Measurements from ENCODE around the gene FBXO17.
"Not testable (repeated sequence)": the region's sequence is repeated elsewhere in the genome, so short reads cannot be mapped to it uniquely, and the experiment has no call there.

The FBXO17 gene

DNA sequence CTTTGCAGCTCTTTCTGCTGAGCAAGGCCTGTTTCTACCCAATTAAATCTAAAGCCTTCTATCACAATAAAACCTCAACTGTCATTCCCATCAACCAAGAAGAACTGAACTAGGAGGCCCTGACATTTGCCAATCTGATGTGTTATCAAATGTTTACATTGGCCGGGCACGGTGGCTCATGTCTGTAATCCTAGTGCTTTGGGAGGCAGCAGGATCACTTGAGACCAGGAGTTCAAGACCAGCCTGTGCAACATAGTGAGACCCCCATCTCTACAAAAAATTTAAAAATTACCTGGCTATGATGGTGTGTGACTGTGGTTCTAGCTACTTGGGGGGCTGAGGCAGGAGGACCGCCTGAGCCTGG lies 2.8 kb upstream of the FBXO17 start:
- no peak for DNase-seq

DNA sequence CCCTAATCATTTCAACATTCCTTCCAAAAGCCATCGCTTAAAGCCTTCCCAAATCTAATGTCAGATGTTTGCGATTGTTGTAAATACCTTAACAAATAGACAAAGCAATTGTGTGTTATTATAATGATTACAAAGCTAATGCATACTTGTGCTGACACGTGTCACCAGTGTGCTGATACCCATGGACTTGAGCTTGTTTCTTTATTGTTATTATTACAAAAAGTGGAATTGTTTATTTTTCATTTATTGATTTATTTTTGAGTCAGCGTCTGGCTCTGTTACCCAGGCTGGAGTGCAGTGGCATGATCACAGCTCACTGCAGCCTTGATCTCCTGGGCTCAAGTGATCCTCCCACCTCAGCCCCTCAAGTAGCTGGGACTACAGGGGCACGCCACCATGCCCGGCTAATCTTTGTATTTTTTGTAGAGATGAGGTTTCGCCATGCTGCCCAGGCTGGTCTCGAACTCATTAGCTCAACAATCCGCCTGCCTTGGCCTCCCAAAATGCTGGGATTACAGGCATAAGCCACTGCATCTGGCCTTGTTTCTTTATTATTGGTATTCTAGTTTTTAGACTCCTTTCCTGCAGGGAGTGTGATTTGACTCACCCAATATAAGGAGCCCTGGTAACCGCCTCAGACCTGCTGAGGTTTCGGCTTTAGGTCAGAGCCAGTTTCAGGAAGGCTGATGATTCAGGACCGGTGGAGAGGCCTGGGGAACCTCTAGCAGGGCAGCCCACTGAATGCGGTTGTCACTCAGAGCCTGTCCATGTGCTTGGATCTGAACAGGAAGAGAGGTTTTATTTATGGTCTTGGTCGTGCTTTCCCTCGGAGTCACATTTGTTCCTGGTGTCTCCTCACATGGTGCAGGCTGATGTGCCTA lies 2.1 kb upstream of the FBXO17 start:
- no peak for DNase-seq

DNA sequence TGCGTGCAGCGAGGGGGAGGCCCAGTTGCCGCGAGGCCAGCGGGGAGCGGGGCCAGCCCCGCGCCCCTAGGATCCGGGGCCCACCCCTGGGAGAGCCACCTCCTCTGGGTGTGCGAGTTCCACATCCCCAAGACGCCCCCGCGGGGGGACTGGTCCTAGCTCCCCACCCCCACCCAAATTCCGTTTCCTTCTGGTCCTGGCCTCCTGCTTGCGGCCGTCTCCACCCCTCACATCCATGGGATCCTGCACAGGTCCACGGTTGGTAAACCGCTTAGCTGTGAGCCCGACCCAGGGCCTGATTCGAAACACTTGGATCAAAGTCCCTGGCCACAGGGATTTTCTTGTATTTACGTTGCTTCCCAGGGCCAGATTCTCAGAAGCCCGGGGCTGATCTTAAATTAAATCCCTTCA lies 324 bp upstream of the FBXO17 start:
- no peak for DNase-seq

DNA sequence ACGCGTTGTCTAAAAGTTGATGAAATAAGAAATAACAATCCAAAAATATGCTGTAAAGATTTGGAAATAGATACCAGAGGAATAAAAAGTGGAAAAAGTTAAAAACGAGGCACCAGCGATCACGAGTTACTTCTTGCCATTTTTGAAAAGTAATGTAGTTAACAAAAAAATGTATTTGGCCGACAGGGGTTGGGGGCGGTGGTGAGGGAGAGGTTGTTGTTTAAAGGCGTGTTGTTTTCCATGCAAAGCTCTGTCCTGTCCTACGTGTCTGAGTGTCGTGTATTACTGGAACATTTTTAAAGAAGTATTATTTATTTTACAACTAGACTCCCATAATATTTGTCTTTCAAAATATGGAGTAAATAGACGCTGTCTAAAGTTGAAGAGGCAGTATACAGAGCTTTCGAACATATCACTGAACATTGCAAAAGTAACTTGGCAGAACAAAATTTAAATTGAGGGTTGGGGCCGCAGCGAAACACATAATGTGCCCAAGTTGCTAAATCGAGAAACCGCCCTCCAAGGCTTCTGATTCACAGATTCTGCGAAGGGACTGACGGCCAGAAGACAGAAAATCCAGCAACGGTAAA lies 823 bp downstream of the FBXO17 start:
- no peak for DNase-seq

DNA sequence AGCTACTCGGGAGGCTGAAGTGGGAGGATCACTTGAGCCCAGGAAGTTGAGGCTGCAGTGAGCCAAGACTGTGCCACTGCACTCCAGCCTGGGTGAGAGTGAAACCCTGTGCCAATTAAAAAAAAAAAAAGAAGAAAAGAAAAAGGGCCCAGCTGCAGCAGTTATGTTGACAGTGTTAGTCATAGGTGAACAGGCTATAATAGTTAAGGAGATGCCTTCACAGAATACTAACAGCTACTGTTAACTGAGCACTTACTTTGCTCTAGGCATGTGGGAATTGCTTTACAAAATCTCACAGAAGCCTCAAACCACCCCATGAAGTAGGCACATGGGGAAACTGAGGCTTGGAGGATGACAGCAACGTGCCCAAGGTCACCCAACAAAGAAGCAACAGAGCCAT lies 3.9 kb downstream of the FBXO17 start:
- DNase-seq = no peak

DNA sequence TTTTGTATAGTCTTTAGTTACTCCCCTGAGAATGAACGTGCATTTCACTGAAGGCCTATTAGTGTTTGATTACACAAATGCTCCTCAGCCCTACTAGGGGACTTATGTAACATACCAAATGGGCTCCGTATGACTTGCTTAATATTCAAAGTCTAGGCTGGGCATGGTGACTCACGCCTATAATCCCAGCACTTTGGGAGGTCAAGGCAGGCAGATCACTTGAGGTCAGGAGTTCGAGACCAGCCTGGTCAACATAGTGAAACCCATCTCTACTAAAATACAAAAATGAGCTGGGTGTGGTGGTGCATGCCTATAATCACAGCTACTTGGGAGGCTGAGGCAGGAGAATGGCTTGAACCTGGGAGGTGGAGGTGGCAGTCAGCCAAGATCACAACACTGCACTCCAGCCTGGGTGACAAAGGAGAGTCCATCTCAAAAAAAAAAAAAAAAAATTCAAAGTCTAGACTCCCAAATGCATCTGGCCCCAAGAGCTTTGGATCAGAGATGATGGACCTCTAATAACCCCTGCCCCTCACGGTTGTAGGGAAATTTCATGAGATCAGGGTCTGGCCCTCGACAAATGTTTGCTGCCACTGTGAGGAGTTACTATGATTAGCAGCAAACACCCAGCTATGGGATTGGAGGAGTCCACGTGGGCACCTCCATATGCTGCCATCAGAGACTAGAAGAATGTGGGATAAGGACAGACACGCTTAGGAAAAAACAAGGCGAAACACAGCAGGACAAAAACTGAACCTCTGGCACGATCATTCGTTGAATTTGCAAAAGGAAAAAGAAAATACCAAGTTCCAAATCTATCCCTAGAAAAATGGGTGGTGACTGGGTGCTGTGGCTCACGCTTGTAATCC lies 4.6 kb downstream of the FBXO17 start:
- DNase-seq = no peak

DNA sequence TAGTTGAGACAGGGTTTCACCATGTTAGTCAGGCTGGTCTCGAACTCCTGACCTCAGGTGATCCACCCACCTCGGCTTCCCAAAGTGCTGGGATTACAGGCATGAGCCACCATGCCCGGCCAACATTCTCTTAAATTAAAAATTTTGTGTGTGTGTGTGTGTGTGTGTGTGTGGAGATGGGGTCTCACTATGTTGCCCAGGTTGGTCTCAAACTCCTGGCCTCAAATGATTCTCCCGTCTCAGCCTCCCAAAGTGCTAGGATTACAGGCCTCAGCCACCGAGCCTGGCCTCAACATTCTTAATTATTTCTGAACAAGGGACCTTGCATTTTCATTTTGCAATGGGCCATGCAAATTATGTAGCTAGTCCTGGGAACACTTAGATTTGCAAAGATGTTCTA lies 9.4 kb downstream of the FBXO17 start:
- DNase-seq = not testable (repeated sequence)

DNA sequence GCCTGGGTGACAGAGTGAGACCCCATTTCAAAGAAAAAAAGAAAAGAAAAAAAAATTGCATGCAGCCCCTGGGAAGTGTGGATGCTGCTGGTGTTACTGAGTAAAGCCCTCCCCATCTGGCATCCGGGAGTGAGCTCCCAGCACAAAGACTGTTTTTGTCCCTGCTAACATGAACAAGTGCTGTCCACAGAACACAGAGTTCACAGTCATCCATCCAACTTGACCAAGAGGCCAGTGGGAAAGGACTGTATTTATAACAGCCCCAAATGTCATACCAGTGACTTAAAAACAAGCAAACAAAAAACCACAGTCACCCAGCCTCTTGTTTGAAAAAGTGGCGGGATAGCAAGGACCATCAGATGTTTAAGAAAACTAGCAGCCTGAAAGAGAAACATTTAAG lies 10.8 kb downstream of the FBXO17 start:
- DNase-seq = no peak

DNA sequence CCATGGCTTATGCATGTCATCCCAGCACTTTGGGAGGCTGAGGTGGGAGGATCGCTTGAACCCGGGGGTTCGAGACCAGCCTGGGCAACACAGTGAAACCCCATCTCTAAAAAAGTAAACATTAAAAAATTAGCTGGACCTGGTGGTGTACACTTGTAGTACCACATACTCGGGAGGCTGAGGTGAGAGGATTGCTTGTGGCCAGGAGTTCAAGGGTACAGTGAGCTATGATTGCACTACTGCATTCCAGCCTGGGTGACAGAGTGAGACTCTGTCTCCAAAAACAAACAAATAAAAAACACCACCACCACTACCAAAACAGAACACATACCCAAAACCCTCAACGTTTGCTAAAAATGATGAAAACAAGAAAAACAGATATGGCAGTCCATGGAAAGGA lies 15.9 kb downstream of the FBXO17 start:
- DNase-seq = no peak

DNA sequence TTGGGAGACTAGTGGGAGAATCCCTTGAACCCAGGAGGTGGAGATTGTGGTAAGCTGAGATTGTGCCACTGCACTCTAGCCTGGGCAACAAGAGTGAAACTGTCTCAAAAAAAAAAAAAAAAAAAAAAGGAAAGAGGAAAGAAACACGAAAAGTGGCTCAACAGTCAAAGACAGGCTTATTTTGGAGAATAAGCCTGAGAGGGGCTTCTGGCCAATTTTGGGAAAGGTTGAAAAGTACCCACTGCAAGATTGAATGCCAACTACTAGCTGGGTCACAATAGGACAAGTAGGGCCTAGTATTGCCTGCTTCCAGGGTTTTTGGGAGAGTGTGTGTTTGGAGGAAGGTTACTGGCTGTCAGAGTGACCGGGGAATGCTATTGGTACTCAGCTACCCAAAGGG lies 17.2 kb downstream of the FBXO17 start:
- DNase-seq = no peak

DNA sequence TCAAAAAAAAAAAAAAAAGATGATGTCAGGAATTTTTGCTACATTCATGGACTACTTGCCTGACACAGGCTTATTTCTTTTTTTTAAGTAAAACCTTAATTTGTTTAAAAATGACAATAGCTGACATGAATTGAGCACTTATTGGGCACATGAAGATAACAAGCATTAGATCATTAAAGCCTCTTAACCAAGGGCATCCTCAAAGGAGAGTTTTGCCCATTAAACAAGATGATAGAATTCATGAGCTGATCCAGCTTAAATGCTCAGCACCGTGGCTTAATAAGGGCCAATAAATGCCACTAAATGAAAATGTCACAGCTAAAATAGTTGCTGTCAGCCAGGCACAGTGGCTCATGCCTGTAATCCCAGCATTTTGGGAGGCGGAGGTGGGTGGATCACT lies 19.3 kb downstream of the FBXO17 start:
- no peak for DNase-seq

DNA sequence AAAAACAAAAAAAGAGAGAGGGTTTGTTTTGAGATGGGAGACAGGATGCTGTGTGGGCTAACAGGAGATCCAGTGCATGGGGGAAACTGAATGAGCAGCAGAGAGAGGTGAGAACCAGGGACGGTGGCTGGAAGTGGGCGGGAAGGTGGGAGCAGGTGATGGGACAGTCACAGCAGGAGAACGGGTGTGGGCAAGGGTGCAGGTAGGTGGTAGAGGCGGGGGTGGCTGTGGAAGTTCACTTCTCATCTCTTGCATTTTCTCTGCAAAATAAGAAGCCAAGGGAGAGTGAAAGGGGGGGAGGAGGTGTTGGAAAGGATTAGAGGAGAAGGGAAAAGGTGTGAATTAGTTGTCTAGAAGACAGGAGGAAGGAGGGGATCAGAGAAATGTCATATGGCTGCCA lies 21.9 kb downstream of the FBXO17 start:
- no peak for DNase-seq

DNA sequence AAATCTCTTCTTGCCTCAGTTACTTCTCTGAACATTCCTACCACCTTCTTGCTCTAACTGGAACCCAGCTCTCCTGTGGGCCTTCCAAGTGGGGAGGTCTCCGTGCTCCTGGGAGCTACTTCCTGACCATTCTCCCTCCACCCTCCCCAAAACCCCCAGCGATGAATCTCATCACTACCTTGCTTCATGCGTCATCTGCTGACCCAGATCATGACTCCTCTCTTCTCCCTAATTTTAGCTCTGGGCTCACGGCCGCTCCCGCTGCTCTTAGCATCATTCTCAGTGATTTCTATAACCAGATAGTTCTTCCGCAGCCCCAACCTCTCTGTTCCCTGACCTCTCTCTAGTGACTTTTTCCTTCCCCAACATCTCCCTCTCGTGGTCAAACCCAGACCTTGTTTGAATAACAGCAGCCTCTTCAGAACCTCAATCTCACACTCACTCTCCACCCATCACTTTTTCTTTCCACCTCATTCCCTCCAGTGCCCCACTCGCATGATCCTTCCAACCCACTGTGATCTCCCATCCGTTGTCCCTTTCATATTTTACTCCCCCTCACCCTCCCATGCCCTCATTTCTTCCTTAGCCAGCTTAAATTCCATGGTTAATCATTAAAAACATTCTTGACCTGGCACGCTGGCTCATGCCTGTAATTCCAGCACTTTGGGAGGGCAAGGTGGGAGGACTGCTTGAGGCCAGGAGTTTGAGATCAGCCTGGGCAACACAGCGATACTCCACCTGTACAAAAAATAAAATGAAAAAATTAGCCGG lies 23.0 kb downstream of the FBXO17 start:
- DNase-seq = no peak

DNA sequence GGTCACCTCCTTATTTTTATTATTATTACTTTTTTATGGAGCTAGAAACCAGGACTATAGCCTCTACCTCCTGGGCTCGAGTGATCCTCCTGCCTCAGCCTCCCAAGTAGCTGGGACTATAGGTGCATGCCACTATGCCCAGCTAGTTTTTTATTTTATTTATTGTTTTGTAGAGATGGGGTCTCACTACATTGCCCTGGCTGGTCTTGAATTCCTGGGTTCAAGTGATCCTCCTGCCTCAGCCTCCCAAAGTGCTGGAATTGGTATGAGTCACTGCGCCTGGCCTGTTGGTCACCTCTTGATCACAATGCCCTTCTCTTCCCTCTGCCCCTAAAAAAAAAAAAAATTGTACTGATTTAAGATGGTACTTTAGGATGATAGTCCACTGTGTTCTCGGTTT lies 24.4 kb downstream of the FBXO17 start:
- DNase-seq = no peak

DNA sequence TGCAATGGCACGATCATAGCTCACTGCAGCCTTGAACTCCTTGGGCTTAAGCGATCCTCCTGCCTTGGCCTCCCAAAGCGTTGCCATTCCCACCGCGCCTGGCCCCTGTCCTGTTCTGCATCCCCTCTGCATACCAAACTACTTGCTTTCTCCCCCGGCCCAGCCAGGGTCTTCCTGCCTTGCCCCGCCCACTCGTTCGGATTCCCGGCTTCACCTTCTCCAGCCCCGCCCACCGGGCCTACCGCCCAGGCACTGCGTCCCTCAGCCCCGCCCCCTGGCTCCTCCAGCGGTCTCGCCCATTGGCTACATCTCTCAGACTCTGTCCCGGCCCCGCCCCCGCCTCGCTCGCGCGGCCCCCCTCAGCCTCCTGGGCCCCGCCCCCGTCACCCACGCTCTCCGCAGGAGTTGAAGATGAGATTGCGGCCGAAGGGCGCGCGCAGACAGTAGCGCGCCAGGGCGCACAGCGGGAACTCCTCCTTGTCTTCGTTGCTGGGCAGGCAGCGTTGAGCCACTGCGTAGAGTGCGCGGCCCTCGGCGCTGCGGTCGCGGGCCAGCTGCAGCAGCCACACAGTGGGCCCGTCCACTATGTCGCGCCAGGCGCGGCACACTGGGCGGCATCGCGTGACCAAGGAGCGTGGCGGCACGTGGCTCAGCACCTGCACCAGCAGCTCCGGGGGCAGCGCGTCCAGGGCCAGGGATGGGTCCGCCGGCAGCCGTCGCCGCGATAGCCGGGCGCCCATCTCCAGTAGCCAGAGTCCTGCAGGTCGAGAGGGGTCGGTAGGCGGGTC lies 25.8 kb downstream of the FBXO17 start:
- peak; percentile 83 for DNase-seq

DNA sequence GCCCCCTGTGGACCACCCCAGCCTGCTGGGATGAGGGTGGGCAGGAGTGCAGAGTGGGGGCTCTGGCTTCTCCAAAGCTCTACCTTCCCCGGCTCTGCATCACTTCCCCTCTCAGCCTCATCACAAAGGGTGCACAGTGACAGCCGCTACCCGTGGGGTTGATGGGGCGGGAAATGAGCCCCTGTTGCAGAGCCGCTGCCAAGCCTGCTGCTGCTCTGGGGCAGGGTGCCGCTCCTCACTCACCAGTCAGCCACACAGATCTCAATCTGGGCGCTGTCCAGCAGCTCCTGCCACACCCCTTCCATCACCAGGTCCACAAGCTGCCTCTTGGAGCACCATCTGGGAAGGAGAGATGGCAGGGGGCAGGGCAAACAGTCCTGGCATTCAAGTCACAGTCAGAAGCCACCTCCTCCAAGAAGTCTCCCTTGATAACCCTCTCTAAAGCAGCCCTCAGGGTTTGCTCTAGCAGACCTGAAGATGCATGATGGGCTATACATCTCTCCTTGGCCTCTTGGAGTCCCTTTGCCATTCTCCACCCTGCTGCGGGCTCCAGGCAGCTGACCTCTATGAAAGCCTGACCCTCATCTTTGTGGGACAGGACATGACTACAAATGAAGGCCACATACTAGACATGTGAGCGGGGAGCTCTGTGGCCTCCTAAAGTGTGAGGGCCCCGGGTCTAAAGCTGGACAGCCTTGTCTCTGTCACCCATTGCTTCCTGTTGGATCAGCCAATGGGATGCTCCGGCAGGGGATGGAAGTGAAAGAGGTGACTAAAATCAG lies 29.1 kb downstream of the FBXO17 start:
- DNase-seq = no peak

DNA sequence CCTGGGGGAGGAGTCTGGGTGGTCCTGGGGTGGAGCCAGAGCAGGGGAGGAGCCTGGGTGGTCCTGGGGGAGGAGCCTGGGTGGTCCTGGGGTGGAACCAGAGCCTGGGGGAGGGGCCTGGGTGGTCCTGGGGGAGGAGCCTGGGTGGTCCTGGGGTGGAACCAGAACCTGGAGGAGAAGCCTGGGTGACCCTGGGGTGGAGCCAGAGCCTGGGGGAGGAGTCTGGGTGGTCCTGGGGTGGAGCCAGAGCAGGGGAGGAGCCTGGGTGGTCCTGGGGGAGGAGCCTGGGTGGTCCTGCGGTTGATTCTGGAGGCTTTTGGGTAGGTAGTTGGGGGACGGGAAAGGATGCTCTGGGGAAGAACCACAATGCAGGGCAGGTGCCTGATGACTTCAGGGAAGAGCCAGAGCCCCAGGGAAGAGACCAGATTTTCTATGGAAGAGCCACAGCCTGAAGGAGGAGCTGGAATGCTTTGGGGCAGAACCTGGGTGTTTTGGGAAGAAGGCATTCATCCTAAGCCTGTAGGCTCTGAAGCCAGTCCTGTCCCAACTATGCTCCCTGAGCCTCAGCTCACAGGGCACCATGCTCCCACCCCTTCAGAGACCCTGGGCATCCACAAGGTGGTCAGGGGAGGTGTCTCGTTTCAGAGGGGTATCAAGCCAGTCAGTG lies 29.8 kb downstream of the FBXO17 start:
- DNase-seq = no peak

DNA sequence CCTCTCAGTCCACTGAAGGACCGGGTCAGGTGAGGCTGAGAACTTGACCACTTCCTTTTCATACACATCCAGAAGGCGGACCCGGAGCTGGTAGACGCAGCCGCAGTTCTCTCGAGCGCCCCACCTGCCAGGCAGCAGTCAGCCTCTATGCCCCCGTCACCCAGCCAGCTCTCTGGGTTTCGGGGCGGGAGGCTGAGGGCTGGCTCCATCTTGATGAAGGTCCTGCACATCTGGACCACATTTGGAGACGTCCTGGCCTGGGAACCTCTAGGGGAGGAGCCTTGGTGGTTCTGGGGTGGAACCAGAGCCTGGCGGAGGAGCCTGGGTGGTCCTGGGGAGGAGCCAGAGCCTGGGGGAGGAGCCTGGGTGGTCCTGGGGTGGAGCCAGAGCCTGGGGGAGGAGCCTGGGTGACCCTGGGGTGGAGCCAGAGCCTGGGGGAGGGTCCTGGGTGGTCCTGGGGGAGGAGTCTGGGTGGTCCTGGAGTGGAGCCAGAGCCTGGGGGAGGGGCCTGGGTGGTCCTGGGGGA lies 30.5 kb downstream of the FBXO17 start:
- DNase-seq = no peak

DNA sequence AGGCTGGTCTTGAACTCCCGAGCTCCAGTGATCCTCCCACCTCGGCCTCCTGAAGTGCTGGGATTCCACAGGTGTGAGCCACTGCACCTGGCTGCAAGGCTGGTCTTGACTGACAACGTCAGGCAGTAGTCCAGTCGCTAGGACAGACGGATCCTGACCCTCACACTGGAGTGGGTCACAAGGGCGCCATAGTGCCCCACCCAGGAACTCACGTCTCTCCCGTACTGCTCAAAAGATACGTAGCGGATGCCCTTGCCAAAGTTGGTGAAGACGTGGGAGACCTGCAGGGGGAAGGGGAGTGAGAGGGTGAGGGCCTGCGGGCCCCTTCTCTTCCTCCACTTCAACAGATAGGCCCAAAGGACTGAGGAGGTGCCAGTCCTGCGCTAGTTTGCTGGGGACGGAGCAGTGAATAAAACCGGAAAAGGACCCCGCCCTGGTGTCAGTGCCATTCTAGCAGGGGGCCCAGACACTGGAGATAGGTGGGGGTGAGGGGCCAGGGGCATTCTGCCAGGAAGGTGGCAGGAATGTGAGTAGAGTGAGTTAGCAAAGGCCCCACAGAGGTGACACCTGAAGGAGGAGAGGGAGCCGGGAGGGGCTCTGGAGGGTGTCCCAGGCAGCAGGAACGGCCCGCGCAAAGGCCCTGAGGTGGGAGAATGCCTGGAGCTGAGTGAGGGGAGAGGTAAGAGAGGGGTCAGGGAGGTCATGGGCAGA lies 32.9 kb downstream of the FBXO17 start:
- DNase-seq = no peak

DNA sequence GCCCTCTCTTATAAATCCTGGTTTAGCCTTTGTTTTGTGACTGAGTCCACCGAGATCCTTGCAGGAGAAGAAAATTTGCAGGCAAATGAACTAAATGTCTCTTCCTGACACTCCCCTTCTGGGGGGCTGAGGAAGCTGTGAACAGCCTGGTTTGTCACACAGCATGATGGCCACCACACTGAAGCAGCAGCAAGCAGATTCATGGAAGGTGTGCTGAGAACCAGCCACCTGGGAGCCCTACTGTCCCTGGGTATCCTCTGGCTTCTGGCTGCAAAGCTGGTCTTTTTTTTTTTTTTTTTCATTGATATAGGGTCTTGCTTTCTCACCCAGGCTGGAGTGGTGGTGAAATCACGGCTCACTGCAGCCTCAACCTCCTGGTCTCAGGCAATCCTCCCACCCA lies 33.6 kb downstream of the FBXO17 start:
- no peak for DNase-seq
